Measurements from ENCODE around the gene TMCC3.

DNA sequence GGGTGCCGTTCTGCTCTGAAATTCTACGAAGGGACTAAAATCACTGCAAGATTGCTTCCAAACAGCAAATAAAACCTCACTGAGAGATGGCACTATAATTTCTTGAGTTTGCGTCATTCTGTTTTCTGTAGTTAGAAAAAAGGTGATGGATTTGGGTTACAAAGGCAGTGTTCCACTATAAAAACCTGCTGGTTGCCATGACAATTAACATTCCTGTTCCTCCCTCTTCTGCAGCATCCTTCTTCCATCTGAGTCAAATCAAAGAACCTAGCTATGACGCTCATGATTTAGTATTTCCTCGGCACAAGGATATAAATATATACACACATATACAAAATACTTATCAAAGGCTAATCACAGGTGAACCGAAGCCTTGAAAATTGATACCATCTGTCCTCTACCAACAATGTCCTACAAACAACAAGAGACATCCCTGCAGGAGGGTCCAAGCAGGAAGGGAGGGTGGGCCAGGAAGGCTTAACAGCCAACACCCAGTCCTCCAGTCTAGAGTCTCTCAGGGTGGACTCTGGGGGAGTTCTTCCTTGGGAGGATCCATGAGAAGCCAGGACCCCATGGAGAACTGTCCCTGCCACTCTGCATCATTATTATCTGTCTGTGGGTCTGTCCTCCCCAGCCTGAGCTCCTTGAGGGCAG is 21.4 kb downstream of the TMCC3 start:
- TF ChIP-seq, protein P1, sequence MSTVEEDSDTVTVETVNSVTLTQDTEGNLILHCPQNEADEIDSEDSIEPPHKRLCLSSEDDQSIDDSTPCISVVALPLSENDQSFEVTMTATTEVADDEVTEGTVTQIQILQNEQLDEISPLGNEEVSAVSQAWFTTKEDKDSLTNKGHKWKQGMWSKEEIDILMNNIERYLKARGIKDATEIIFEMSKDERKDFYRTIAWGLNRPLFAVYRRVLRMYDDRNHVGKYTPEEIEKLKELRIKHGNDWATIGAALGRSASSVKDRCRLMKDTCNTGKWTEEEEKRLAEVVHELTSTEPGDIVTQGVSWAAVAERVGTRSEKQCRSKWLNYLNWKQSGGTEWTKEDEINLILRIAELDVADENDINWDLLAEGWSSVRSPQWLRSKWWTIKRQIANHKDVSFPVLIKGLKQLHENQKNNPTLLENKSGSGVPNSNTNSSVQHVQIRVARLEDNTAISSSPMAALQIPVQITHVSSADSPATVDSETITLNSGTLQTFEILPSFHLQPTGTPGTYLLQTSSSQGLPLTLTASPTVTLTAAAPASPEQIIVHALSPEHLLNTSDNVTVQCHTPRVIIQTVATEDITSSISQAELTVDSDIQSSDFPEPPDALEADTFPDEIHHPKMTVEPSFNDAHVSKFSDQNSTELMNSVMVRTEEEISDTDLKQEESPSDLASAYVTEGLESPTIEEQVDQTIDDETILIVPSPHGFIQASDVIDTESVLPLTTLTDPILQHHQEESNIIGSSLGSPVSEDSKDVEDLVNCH (CRISPR knock-in tag; IDR thresholded peaks at IDR 0.05), result no peak
- TF ChIP-seq TAF1 (CRISPR knock-in tag; IDR thresholded peaks at IDR 0.05), result no peak
- TF ChIP-seq TARDBP (CRISPR knock-in tag; IDR thresholded peaks at IDR 0.05), result no peak
- no peak for TF ChIP-seq CBX2 (IDR thresholded peaks at IDR 0.05; ENCODE audit: low read depth, low read length)
- TF ChIP-seq CBX2 (CRISPR knock-in tag; IDR thresholded peaks at IDR 0.05; ENCODE audit: low read depth), result no peak
- TF ChIP-seq, protein P2, sequence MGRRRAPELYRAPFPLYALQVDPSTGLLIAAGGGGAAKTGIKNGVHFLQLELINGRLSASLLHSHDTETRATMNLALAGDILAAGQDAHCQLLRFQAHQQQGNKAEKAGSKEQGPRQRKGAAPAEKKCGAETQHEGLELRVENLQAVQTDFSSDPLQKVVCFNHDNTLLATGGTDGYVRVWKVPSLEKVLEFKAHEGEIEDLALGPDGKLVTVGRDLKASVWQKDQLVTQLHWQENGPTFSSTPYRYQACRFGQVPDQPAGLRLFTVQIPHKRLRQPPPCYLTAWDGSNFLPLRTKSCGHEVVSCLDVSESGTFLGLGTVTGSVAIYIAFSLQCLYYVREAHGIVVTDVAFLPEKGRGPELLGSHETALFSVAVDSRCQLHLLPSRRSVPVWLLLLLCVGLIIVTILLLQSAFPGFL (CRISPR knock-in tag; IDR thresholded peaks at IDR 0.05), result no peak
- no peak for TF ChIP-seq SIN3A (IDR thresholded peaks at IDR 0.05; ENCODE audit: borderline replicate concordance, low read depth, low read length)
